ENCODE measurements around the gene ETHE1.
A peak's percentile ranks its signal among the peaks of the same experiment; 100 is the strongest.

Gene ETHE1

GRCh38 chr19:43486412-43486811 lies 40.6 kb downstream of the ETHE1 start:
- no peak for DNase-seq

GRCh38 chr19:43485951-43486350 lies 41.0 kb downstream of the ETHE1 start:
- no peak for DNase-seq

GRCh38 chr19:43483281-43483680 lies 43.7 kb downstream of the ETHE1 start:
- DNase-seq = no peak

DNA sequence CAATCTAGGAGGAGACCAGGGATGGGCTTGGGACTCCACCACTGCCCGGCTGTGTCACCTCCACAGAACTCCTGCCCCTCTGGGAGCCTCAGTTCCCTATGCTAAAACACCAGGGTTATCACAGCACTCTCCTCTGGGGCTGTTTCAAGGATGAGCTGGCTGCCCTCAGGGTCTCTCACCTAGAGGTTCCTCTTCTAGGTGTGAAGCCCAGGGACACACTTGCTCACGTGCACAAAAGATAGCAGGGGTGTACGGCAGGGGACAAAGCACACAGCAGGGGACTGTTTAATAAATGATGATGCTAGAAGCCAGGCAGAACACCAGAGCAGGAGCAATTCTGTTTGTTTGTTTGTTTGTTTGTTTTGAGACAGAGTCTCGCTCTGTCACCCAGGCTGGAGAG lies 44.8 kb downstream of the ETHE1 start:
- no peak for DNase-seq

- DNase-seq = no peak
These were observed 45.3 kb downstream of the ETHE1 start for GRCh38 chr19:43481701-43482100.

- no peak for DNase-seq
These were observed 46.4 kb downstream of the ETHE1 start for GRCh38 chr19:43480574-43480973.

DNA sequence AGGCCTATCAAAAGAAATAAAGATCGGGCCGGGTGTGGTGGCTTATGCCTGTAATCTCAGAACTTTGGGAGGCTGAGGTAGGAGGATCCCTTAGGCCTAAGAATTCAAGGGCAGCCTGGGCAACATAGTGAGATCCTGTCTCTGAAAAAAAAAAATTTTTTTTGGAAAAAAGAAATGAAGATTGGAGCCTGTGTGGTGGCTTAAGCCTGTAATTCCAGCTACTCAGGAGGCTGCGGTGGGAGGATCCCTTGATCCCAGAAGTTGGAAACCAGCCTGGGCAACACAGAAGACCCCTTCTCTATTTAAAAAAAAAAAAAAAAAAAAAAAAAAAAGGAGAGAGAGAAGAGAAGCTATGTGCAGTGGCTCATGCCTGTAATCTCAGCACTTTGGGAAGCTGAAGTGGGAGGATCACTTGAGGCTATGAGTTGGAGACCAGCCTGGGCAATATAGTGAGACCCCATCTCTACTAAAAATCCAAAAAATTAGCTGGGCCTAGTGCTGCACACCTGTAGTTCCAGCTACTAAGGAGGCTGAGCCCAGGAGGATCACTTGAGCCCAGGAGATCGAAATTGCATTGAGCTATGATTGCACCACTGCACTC lies 46.9 kb downstream of the ETHE1 start:
- no peak for DNase-seq

- DNase-seq = no peak
These were observed 47.8 kb downstream of the ETHE1 start for GRCh38 chr19:43479226-43479625.

- no peak for DNase-seq
These were observed 48.7 kb downstream of the ETHE1 start for GRCh38 chr19:43478323-43478722.

GRCh38 chr19:43476606-43477005 lies 50.4 kb downstream of the ETHE1 start:
- DNase-seq = no peak

DNA sequence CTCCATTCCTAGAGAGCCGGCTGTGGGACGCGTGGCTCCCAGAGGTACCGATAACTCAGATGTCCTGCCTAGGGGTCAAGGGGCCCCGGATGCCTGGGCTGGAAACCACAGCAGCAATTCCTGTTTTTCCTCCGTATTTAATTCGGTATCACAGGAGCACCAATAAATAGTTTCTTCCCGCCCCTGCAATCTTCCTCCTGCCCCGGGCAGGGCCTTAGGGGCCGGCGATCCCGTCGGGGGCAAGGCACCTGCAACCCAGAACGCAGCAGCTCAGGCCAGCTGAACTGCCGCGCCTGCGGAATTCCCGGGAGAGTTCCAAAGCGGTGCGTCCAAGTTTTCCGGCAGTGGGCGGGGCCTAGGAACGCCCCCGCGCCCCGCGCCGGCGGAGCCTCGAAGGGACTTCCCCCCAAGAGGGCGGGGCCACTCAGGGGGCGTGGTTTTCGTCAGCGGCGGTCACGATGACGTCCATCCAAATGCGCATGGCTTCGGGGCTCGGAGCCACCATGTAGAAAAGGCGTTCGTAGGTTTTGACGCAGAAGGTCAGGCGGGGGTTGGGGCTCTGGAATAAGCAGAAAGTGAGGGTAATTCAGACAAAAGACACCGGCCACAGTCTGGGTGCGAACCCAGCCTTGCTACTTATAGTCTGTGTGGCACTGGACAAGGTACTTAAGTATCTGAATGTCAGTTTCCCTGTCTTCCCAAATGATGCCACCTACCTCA lies 51.9 kb downstream of the ETHE1 start:
- peak; percentile 23 for DNase-seq

GRCh38 chr19:43474487-43474886 lies 52.5 kb downstream of the ETHE1 start:
- no peak for DNase-seq

DNA sequence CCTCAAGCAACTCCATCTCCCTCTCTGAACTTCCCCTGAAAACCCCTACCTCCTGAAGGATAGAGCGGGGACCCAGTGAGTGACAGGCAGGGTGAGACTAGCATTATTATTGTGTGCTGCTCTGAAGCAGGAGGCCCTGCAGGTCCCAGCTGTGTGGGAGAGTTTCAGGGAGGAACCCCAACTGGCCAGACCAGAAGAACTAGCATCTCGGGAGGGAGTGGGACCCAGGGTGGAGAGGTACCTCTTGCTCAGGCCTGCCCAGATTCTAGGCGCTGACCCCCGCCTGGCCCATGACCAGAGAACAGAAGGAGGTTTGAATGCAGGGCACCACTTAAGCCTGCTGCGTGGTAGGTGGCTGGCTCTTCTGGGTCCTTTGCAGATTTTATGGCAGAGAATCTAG lies 55.9 kb downstream of the ETHE1 start:
- DNase-seq = no peak

DNA sequence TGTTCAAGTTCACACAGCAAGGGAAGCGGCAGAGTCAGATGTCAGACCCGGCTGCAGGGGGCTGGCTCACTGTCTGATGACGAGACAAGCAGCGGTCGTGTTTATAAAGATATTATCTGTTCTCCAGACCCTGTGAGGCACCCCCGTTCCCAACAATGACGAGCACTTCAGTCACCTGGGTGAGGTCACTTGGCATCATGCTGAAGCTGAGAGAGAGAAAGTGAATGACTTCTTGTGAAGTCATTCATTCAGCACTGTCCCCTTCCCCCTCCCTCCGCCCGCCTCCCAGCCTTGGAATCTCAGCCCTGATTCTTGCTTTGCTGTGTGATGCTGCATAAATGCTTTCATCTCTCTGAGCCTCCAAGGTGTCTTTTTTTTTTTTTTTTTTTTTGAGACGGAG lies 56.7 kb downstream of the ETHE1 start:
- no peak for DNase-seq

GRCh38 chr19:43469160-43469480 lies 57.9 kb downstream of the ETHE1 start:
- no peak for DNase-seq

- DNase-seq = no peak
These were observed 58.4 kb downstream of the ETHE1 start for GRCh38 chr19:43468354-43469159.

DNA sequence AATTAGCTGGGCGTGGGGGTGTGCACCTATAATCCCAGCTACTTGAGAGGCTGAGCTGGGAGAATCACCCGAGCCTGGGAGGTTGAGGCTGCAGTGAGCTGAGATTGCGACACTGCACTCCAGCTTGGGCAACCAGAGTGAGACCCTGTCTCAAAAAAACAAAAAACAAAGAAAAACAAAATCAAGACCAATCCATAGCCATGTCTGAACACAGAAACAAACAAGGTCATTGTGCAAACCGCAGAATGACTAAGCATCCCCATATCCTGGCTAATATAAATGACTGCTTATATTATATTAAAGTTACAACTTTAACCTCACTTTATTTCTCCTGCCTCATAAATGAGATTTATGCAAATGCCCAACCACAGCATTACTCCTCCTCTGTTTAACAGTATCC lies 59.3 kb downstream of the ETHE1 start:
- DNase-seq = no peak

DNA sequence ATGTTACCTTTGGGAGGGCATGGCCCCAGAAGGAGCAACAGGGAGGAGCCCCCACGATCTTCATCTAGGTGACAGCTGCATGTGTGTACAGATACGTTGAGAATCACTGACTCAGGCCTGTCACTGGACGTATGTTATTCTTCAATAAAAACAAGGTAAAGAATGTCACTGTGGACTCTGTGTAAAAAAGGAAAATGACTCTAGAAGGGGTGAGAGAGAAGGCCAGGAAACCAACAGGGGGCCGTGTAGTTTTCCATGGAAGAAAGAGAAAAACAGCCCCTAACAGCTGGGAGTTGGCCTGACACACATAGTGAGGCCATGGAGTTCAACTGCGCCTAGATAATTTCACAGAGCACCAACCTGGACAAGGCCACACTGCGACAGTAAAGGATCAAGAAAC lies 59.7 kb downstream of the ETHE1 start:
- DNase-seq = no peak

- no peak for DNase-seq
These were observed 60.2 kb downstream of the ETHE1 start for GRCh38 chr19:43466793-43467192.

DNA sequence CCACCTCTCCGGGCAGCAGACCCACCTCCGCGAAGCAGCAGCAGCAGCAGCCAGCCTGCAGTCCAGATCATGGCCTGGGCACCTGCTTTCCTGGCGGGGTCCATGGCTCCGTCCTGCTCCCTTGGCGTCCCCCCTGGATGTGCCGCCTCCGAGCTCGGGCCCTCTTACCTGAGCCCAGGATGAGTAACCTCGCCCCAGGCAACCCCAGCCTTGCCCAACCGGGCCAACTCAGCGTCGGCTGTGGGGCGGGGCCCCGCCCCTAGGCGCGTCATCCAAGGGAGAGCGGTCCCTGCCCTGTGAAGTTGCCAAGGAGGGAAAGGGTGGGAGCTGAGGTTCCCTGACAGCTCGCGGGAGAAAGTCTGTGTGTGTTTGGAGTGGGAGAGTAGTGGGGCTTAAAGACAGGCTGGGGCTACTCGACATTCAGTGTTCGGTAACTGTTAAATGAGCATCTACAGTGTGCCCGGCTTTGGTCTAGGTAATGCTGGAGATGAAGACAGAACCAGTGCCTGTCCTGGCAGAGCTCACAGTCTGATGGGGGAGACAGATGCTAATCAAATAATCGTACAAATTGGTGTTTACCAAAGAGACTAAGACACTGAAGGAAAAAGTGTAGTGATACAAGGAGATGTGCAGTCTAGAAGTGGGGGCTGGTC lies 61.4 kb downstream of the ETHE1 start, which contains the start of gene LYPD3:
TSS of gene LYPD3 (minus strand) at position 141 of the 653 bp plus-strand sequence. CDS start at position 104, 37 bp downstream.
- DNase-seq = no peak

- DNase-seq = no peak
These were observed 62.7 kb downstream of the ETHE1 start for GRCh38 chr19:43464134-43464775.

DNA sequence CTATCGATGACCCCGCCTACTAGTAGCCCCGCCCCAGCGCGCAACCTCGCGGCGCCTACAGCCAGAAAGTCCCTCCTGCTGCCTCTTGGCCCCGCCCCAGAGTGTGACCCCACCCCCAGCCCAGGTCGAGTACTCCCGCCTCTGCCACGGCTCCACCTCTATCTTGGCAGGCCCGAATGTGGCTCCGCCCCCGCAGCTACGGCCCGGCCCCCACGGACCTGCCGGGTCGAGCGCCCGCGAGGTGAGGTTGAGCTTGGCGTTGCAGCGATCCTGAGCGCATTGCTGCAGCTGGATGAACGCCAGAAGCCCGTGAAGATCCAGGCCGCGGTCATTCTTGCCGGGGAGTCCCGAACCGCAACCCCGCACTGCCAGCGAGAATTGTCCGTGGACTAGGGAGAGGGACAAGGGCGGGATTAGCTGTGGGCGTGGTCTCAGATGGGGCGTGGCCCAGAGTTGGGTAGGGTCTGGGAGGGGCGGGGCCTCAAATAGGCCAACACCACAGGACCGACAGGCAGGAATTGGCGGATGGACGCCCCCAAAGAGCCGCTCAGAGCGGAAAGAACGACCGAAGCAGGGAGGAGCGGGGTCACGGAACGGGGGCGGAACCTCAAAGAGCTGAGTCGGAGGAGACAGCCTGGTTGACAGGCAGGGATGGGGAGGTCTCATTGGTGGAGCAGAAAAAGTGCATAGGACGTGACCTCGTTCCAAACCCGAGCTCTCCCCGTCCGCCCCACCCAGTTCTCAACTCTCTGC lies 63.4 kb downstream of the ETHE1 start:
- DNase-seq = peak; percentile 65

Data from NCI-H2081 treated with DMSO at 0.1 percent for 48 hours (cell line).